Epithelial cell of proximal tubule (primary cell): ENCODE data around the gene EDARADD. TPM values are rescaled to one million over a fixed set of nuclear protein-coding genes. Genes with fewer than 3 reads are reported as not detected.

Source experiments
- DNase-seq: peaks from one replicate; pipeline ENCODE4 v3.0.0-alpha.2; 2011; ENCODE audit warnings: low read depth
- H3K4me3 ChIP-seq: 2 replicates; pipeline ENCODE4 v1.5.1; 2011; ENCODE audit warnings: low read depth, mild to moderate bottlenecking, low read length
- total RNA-seq: library from RNA; depleted of rRNA; stranded (reverse); fragments of >200 nt; gene quantifications from 2 replicates; pipeline ENCODE4 v1.2.3, GENCODE V29; 2015
- TF ChIP-seq, protein P1 (sequence below): conservative IDR thresholded peaks from 2 replicates; pipeline ENCODE4 v1.5.1; 2012; ENCODE audit warnings: low read depth, mild to moderate bottlenecking, low read length

The EDARADD gene
- total RNA-seq, 1 donor from 2014 or later, result 1.1 TPM

DNA sequence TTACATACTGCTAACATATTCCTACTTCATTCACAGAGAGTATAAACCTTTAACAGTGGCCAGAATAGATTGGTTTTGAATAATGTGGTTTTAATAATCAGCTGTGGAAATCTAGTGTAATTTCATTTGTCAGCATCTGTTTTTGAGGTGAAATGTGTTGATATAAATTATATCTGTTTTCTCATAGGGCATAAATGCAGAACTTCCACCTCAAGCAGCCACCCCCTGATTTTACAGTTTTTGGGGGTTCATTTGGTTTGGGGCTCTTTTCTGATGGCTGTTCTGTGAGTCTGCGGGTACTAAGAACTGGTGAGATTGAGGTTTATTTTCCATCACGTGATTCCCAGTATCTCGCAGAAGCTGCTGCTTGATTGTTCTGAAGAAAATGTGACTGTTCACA, 23.2 kb downstream of the EDARADD start:
- no peak overlapping the region for H3K4me3 ChIP-seq
- TF ChIP-seq, protein P1, sequence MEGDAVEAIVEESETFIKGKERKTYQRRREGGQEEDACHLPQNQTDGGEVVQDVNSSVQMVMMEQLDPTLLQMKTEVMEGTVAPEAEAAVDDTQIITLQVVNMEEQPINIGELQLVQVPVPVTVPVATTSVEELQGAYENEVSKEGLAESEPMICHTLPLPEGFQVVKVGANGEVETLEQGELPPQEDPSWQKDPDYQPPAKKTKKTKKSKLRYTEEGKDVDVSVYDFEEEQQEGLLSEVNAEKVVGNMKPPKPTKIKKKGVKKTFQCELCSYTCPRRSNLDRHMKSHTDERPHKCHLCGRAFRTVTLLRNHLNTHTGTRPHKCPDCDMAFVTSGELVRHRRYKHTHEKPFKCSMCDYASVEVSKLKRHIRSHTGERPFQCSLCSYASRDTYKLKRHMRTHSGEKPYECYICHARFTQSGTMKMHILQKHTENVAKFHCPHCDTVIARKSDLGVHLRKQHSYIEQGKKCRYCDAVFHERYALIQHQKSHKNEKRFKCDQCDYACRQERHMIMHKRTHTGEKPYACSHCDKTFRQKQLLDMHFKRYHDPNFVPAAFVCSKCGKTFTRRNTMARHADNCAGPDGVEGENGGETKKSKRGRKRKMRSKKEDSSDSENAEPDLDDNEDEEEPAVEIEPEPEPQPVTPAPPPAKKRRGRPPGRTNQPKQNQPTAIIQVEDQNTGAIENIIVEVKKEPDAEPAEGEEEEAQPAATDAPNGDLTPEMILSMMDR, result no peak
- DNase-seq, result no peak

DNA sequence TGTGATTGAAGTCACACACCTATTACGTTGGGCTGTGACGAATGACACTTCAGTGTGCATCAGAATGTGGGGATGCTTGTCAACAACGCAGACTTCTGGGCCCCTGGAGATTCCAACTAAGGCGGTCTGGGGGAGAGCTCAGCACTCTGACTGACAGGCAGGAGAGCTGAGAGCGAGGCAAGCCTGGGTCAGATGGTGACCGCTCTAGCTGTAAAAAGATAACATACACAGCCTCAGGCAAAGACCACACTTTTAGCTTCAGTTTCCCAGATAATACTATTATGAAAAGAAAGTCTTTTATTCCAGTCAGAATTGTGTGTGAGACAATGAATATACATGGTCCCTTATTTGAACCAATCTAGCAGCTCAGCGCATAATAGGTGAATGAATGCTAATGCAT, 25.4 kb downstream of the EDARADD start:
- no peak for DNase-seq
- no peak overlapping the region for H3K4me3 ChIP-seq
- TF ChIP-seq, protein P1, result no peak

DNA sequence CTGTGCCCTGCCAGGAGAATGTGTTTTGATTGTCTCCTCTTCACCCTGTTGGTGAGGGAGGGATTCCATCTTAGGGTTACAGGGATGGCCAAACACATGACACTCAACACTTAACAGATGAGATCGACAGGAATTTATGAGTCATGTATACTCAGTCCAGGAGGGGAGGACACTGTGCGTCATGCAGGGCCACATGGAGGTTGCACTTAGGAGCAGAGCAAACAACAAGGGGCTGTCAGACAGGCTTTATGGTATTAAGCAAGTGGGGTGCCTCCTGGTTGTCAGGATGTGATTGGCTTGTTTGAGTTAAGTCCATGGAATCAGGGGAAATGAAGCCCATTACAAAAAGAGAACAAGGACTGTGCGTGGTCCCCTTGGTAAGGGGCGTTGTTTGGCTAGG, 26.9 kb downstream of the EDARADD start:
- TF ChIP-seq, protein P1, result no peak
- H3K4me3 ChIP-seq, result no peak overlapping the region
- DNase-seq, result peak; percentile 12

DNA sequence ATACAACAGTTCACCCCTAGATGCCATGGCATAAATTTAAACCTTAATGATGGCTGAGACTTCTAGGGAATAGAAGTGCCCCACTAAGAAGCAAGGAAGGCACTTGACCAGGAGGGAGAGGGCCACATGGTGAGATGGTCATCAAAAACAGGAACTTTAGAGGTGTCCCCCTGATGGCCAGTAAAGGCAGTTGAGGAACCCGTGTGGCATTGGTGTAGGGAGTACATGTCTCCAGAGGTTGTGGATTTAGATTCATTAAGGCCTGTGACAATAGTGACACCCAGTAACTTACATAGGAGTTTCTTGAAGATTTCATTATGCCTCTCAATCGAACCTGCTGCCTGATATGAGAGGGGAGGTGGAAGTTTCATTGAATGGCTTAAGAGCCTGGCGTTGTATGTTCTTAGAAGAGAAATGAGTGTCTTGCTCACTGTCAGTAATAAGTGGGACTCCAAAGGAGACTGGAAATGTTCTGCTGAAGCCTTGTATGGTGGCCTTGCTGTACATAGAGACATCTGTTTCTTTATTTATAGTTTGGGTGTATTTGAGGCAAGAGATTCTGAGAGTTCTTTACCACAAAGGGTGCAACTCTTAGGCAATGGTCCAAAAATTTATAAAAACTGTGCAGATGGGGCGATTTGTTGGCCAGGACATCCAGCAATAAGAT, 27.9 kb downstream of the EDARADD start:
- H3K4me3 ChIP-seq, result no peak overlapping the region
- TF ChIP-seq, protein P1, result no peak
- no peak for DNase-seq

DNA sequence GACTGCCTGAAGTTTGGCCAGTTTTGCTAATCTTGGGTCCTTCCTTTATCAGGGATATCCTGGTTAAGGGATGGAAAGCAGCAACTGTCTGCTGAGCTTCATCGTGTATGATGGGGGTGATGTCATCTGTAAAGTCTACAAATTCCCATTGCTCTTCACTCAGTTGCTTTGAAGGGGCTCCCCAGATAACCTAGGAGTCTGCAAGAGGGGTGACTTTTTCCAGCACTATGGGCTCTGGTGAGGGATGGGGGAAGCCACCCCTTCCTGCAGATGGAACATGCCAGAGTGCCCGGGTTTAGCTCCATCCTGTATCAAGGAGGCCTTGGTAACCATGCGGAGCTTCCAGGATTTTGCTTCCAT, 28.4 kb downstream of the EDARADD start:
- DNase-seq, result no peak
- no peak overlapping the region for H3K4me3 ChIP-seq
- TF ChIP-seq, protein P1, result no peak

DNA sequence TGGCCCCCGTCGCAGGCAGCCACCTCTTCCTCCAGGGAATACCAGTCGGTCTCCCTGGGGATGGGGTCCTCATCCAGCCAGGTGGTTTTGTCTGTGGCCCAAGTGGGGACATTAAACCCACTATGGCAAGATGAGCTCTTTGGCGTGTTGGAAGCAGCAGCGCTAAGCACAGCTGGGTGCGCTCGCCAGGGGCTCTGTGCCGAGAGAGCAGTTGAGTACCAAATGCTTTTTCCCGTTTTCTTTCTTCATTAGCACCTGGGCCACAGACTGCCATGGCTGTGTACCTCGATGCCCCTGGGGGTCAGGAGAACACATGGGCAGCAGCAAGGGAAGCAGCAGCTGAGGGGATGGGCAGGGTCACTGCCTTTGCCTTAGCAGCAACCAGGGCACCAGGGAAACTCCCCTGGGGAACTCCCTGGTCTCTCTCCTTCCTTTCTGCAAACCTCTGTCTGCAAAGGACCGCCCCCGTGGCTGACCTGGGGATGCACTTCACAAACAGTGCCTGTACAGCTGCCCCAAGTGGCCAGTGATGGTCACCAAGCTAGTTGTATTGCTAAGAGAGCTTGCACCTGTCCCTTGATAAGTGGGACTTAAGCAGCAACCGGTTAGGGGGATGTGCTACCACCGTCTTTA, 31.1 kb downstream of the EDARADD start:
- TF ChIP-seq, protein P1, result no peak
- DNase-seq, result no peak
- H3K4me3 ChIP-seq, result no peak overlapping the region

DNA sequence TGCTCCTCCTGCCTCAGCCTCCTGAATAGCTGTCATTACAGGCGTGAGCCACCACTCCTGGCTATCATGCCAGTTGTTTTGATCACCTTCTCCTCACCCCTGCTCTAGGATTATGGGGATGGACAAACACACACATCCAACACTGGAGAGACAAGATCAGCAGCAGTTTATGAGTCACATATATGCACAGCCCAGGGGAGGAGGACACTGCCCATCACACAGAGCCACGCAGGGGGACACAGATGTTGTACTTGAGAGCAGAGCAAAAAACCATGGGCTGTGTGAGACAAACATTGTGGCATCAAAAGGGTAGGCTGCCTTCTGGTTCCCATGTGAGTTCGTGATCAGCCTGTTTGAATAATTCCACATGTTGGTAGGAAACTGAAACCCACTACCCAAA, 32.1 kb downstream of the EDARADD start:
- TF ChIP-seq, protein P1, result no peak
- DNase-seq, result no peak
- no peak overlapping the region for H3K4me3 ChIP-seq
